ENCODE data around the gene SYT17. TPM values are rescaled to one million over a fixed set of nuclear protein-coding genes. Genes with fewer than 3 reads are reported as not detected.

SYT17 gene
- total RNA-seq, 3 donors from 2014 or later, result 1.9 to 11.9 (median 5.2) TPM

DNA sequence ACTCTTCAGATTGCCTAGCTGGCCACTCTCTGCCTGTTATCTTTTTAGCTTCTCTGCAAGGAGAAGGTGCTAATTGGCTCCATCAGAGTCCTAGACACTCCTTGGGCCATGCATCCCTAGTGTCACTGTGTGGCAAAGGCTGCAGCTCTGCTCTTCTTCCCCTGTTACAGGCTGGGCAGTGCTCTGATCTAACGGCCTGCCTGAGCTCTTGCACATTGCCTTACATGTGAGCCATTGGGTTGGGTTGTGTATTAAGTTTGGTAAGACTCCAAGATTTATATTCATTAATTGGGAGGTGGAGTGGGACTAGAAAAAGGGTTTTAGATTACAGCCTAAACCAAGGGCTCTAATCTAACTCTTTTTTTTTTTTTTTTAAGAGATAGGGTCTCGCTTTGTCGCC is 23.0 kb upstream of the SYT17 start:
- H3K9me3 ChIP-seq, result no peaks in the 10 kb centered on the region
- H3K27me3 ChIP-seq, result no peaks in the 10 kb centered on the region
- no peak overlapping the region for H3K27ac ChIP-seq
- H3K36me3 ChIP-seq, result no peaks in the 10 kb centered on the region
- DNase-seq (ENCODE audit: low spot score in 2 of 2), result no peak
- TF ChIP-seq POLR2AphosphoS5 (IDR thresholded peaks at IDR 0.05) (no peak), POLR2A (IDR thresholded peaks at IDR 0.05) (no peak), CTCF (IDR thresholded peaks at IDR 0.05) (no peak)
- H3K4me3 ChIP-seq, result no peak overlapping the region
- intact Hi-C loops (cut with DNase I; ENCODE audit: low total_unique reads), result no loop called here
- no peaks in the 10 kb centered on the region for H3K4me1 ChIP-seq

DNA sequence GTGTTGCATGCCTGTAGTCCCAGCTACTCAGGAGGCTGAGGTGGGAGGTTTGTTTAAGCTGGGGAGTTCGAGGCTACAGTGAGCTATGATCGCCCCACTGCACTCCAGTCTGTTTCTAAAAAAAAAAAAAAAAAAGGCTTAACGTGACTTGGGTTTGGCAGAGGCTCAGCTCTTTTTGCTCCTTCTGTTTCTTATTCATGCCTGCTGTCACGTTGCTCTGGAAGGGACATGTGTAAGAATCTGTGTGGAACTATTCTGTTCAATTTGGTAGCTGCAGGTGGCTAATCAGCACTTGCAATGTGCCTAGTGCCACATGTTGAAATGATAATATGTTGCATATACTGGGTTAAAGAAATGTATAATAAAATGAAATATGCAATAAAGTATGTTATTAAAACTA is 20.9 kb upstream of the SYT17 start:
- intact Hi-C loops (cut with DNase I; ENCODE audit: low total_unique reads), result no loop called here
- H3K27me3 ChIP-seq, result no peaks in the 10 kb centered on the region
- no peaks in the 10 kb centered on the region for H3K4me1 ChIP-seq
- H3K36me3 ChIP-seq, result no peaks in the 10 kb centered on the region
- H3K27ac ChIP-seq, result no peak overlapping the region
- no peak for TF ChIP-seq CTCF (IDR thresholded peaks at IDR 0.05)
- TF ChIP-seq POLR2A (IDR thresholded peaks at IDR 0.05), result no peak
- TF ChIP-seq POLR2AphosphoS5 (IDR thresholded peaks at IDR 0.05), result no peak
- DNase-seq (ENCODE audit: low spot score in 2 of 2), result no peak
- H3K4me3 ChIP-seq, result no peak overlapping the region
- H3K9me3 ChIP-seq, result no peaks in the 10 kb centered on the region

DNA sequence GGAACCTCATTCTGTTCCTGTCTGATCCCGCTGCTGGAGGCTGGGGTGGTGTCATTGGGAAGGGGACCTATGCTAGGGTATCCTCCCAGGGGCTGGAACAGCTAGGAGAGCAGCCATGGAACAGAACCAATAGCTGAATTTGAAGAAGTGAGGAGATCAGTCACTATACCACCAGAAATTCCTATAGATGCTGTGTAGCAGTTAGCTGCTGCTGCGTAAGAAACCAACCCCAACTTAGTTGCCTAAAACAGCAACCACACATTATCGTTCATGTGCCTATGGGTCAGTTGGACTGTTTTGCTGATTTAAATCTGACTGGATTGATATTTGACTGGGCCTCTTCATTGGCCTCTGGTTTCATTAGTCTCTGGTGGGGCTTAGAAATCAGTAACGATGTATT is 20.4 kb upstream of the SYT17 start:
- intact Hi-C loops (cut with DNase I; ENCODE audit: low total_unique reads), result no loop called here
- TF ChIP-seq CTCF (IDR thresholded peaks at IDR 0.05), result no peak
- no peak for TF ChIP-seq POLR2AphosphoS5 (IDR thresholded peaks at IDR 0.05)
- TF ChIP-seq POLR2A (IDR thresholded peaks at IDR 0.05), result no peak
- DNase-seq (ENCODE audit: low spot score in 2 of 2), result no peak
- Histone ChIP-seq H3K4me3 (no peak overlapping the region), H3K4me1 (no peaks in the 10 kb centered on the region), H3K9me3 (no peaks in the 10 kb centered on the region), H3K36me3 (no peaks in the 10 kb centered on the region), H3K27me3 (no peaks in the 10 kb centered on the region), H3K27ac (no peak overlapping the region)

DNA sequence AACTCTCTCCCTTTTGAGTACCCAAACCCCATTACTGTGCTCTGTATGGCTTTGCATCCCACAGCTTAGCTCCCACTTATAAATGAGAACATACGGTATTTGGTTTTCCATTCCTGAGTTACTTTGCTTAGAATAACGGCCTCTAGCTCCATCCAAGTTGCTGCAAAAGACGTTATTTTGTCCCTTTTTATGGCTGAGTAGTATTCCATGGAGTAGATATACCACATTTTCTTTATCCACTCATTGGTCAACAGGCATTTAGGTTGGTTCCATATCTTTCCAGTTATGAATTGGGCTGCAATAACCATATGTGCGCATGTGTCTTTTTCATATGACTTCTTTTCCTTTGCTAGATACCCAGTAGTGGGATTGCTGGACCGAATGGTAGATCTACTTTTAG is 19.9 kb upstream of the SYT17 start:
- Histone ChIP-seq H3K9me3 (no peaks in the 10 kb centered on the region), H3K36me3 (no peaks in the 10 kb centered on the region), H3K4me3 (no peak overlapping the region), H3K4me1 (no peaks in the 10 kb centered on the region), H3K27ac (no peak overlapping the region), H3K27me3 (no peaks in the 10 kb centered on the region)
- no peak for TF ChIP-seq CTCF (IDR thresholded peaks at IDR 0.05)
- no peak for TF ChIP-seq POLR2A (IDR thresholded peaks at IDR 0.05)
- TF ChIP-seq POLR2AphosphoS5 (IDR thresholded peaks at IDR 0.05), result no peak
- intact Hi-C loops (cut with DNase I; ENCODE audit: low total_unique reads), result no loop called here
- no peak for DNase-seq (ENCODE audit: low spot score in 2 of 2)

DNA sequence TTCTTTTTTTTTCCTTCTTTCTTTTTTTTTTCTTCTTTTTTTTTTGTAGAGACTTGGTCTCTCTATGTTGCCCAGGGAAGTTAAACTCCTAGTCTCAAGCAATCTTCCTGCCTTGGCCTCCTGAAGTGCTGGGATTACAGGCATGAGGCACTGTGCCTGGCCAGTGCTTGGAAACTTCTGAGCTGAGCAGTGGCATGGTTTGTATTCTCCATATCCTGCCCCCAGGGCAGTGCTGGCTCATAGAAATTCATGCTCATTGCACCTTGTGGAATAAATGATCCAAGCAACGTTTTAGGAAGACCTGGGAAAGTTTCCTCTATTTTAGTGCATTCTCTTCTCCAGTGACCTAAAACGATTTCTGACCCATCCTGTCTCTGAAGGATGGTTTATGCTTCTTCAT is 16.7 kb upstream of the SYT17 start:
- no peak for TF ChIP-seq CTCF (IDR thresholded peaks at IDR 0.05)
- no peak for TF ChIP-seq POLR2AphosphoS5 (IDR thresholded peaks at IDR 0.05)
- no peak for TF ChIP-seq POLR2A (IDR thresholded peaks at IDR 0.05)
- Histone ChIP-seq H3K9me3 (peaks cover 0 to 7% of the 10 kb centered on the region in 2 donors), H3K27ac (no peak overlapping the region), H3K4me1 (no peaks in the 10 kb centered on the region), H3K36me3 (no peaks in the 10 kb centered on the region), H3K27me3 (no peaks in the 10 kb centered on the region), H3K4me3 (no peak overlapping the region)
- DNase-seq (ENCODE audit: low spot score in 2 of 2), result no peak
- intact Hi-C loops (cut with DNase I; ENCODE audit: low total_unique reads), result no loop called here
